ENCODE data around the gene PCED1B.
"Not testable (repeated sequence)": the region's sequence is repeated elsewhere in the genome, so short reads cannot be mapped to it uniquely, and the experiment has no call there.

PCED1B gene

GRCh38 chr12:47268501-47269454 lies 189.4 kb downstream of the PCED1B start:
- no peak for DNase-seq (ENCODE audit: extremely low read depth in 1 of 2, low read depth in 1 of 2)

GRCh38 chr12:47269916-47270315 lies 190.5 kb downstream of the PCED1B start:
- no peak for DNase-seq (ENCODE audit: extremely low read depth in 1 of 2, low read depth in 1 of 2)

GRCh38 chr12:47270782-47271664 lies 191.6 kb downstream of the PCED1B start:
- no peak for DNase-seq (ENCODE audit: extremely low read depth in 1 of 2, low read depth in 1 of 2)

GRCh38 chr12:47271800-47272239 lies 192.4 kb downstream of the PCED1B start:
- DNase-seq (ENCODE audit: extremely low read depth in 1 of 2, low read depth in 1 of 2) = no peak

- no peak for DNase-seq (ENCODE audit: extremely low read depth in 1 of 2, low read depth in 1 of 2)
These were observed 193.2 kb downstream of the PCED1B start for GRCh38 chr12:47272412-47273190.

GRCh38 chr12:47273191-47273626 lies 193.8 kb downstream of the PCED1B start:
- no peak for DNase-seq (ENCODE audit: extremely low read depth in 1 of 2, low read depth in 1 of 2)

GRCh38 chr12:47274760-47275159 lies 195.3 kb downstream of the PCED1B start:
- no peak for DNase-seq (ENCODE audit: extremely low read depth in 1 of 2, low read depth in 1 of 2)

- no peak for DNase-seq (ENCODE audit: extremely low read depth in 1 of 2, low read depth in 1 of 2)
These were observed 196.8 kb downstream of the PCED1B start for GRCh38 chr12:47276253-47276620.

GRCh38 chr12:47276621-47277309 lies 197.3 kb downstream of the PCED1B start:
- no peak for DNase-seq (ENCODE audit: extremely low read depth in 1 of 2, low read depth in 1 of 2)

GRCh38 chr12:47277972-47278448 lies 198.6 kb downstream of the PCED1B start:
- no peak for DNase-seq (ENCODE audit: extremely low read depth in 1 of 2, low read depth in 1 of 2)

GRCh38 chr12:47279758-47280157 lies 200.3 kb downstream of the PCED1B start:
- not testable (repeated sequence) for DNase-seq (ENCODE audit: extremely low read depth in 1 of 2, low read depth in 1 of 2)

GRCh38 chr12:47280543-47281300 lies 201.3 kb downstream of the PCED1B start:
- no peak for DNase-seq (ENCODE audit: extremely low read depth in 1 of 2, low read depth in 1 of 2)

- DNase-seq (ENCODE audit: extremely low read depth in 1 of 2, low read depth in 1 of 2) = no peak
These were observed 202.3 kb downstream of the PCED1B start for GRCh38 chr12:47281667-47282171.

- DNase-seq (ENCODE audit: extremely low read depth in 1 of 2, low read depth in 1 of 2) = no peak
These were observed 202.8 kb downstream of the PCED1B start for GRCh38 chr12:47282206-47282605.
